Endothelial cell of hepatic sinusoid (primary cell): ENCODE results near the gene PARVG.

Experiments used
- in situ Hi-C: cut with HindIII; loops from 2 replicates; pipeline ENCODE4 v1.10.0; 2017; ENCODE audit warnings: low sequenced_read_pairs

PARVG gene

GRCh38 chr22:44210722-44211121 lies 30.0 kb downstream of the PARVG start:
- in situ Hi-C loops, result no loop called here

- in situ Hi-C loops, result no loop called here
Measured at GRCh38 chr22:44211256-44211945, 30.7 kb downstream of the PARVG start.

GRCh38 chr22:44211946-44212930 lies 31.5 kb downstream of the PARVG start:
- in situ Hi-C loops, result no loop called here

- in situ Hi-C loops, result no loop called here
Measured at GRCh38 chr22:44212936-44213335, 32.2 kb downstream of the PARVG start.

- in situ Hi-C loops, result no loop called here
Measured at GRCh38 chr22:44213489-44214043, 32.8 kb downstream of the PARVG start.

GRCh38 chr22:44214187-44214586 lies 33.5 kb downstream of the PARVG start:
- in situ Hi-C loops, result no loop called here

GRCh38 chr22:44214764-44215163 lies 34.0 kb downstream of the PARVG start:
- in situ Hi-C loops, result no loop called here

- in situ Hi-C loops, result no loop called here
Measured at GRCh38 chr22:44215287-44215686, 34.6 kb downstream of the PARVG start.

GRCh38 chr22:44217346-44217745 lies 36.6 kb downstream of the PARVG start:
- in situ Hi-C loops, result no loop called here

GRCh38 chr22:44218071-44218470 lies 37.3 kb downstream of the PARVG start:
- in situ Hi-C loops, result no loop called here

- in situ Hi-C loops, result no loop called here
Measured at GRCh38 chr22:44219101-44219870, 38.6 kb downstream of the PARVG start.

- in situ Hi-C loops, result no loop called here
Measured at GRCh38 chr22:44220727-44221680, 40.3 kb downstream of the PARVG start.

GRCh38 chr22:44221710-44222475 lies 41.2 kb downstream of the PARVG start:
- in situ Hi-C loops, result no loop called here

- in situ Hi-C loops, result no loop called here
Measured at GRCh38 chr22:44224166-44224565, 43.4 kb downstream of the PARVG start.

- in situ Hi-C loops, result no loop called here
Measured at GRCh38 chr22:44225091-44225689, 44.5 kb downstream of the PARVG start.

GRCh38 chr22:44225812-44226211 lies 45.1 kb downstream of the PARVG start:
- in situ Hi-C loops, result no loop called here

- in situ Hi-C loops, result no loop called here
Measured at GRCh38 chr22:44229331-44229730, 48.6 kb downstream of the PARVG start.

- in situ Hi-C loops, result loop anchor here (5.0 kb wide), 1 partner anchor 73 kb away; no protein-coding TSS in a partner anchor
Measured at GRCh38 chr22:44229809-44230208, 49.1 kb downstream of the PARVG start.
